Calu3 (cell line): Measurements from ENCODE around the gene APOBEC3C. TPM values are rescaled to one million over a fixed set of nuclear protein-coding genes. Genes with fewer than 3 reads are reported as not detected.

ENCODE experiments used
- BruUV-seq: library from RNA; stranded (reverse); fragments of 400-500 nt; replicated peaks from 2 replicates; lab custom pipeline; 2021; lab: Mats Ljungman, UMichigan
- CTCF ChIA-PET: fragments of 300-600 bp; sonication (Branson Sonifier 250); formaldehyde crosslinking; loops from one replicate; lab custom pipeline; 2022; ENCODE audit warnings: antibody characterized with exemption; lab: Charles Lee
- DNase-seq: peaks from one replicate; pipeline ENCODE4 v3.0.0; 2022
- H3K27ac Mint-ChIP-seq: one replicate; pipeline ENCODE4 v1.8.0; 2022; ENCODE audit warnings: mixed read lengths; ENCODE audit not compliant: unreplicated experiment
- H3K27me3 Mint-ChIP-seq: one replicate; pipeline ENCODE4 v1.8.0; 2022; ENCODE audit warnings: mixed read lengths; ENCODE audit not compliant: unreplicated experiment
- H3K36me3 Mint-ChIP-seq: one replicate; pipeline ENCODE4 v1.8.0; 2022; ENCODE audit warnings: mild to moderate bottlenecking, moderate library complexity, mixed read lengths; ENCODE audit not compliant: insufficient read depth, unreplicated experiment
- H3K4me1 Mint-ChIP-seq: one replicate; pipeline ENCODE4 v1.8.0; 2022; ENCODE audit warnings: mild to moderate bottlenecking, low read depth, mixed read lengths; ENCODE audit not compliant: unreplicated experiment
- H3K4me3 Mint-ChIP-seq: one replicate; pipeline ENCODE4 v1.8.0; 2022; ENCODE audit warnings: mild to moderate bottlenecking, low read depth, moderate library complexity, mixed read lengths; ENCODE audit not compliant: unreplicated experiment
- H3K9me3 Mint-ChIP-seq: one replicate; pipeline ENCODE4 v1.8.0; 2022; ENCODE audit warnings: low read depth, mixed read lengths; ENCODE audit not compliant: unreplicated experiment
- intact Hi-C: fragments of 100-400 bp; cut with micrococcal nuclease; formaldehyde crosslinking; loops from one replicate; pipeline ENCODE4 v1.10.0; 2022; ENCODE audit not compliant: unreplicated experiment
- total RNA-seq: library from RNA; stranded (reverse); gene quantifications from 2 replicates; pipeline ENCODE4 v1.2.3, GENCODE V29; 2022
- TF ChIP-seq, protein P1 (sequence below): fragments of 200-600 bp; IDR thresholded peaks from one replicate; pipeline ENCODE4 v1.8.0; 2022; ENCODE audit warnings: antibody characterized with exemption; ENCODE audit not compliant: unreplicated experiment

Gene APOBEC3C
- total RNA-seq, 1 experiment from 2014 or later, result 22.2 TPM

- Mint-ChIP-seq H3K9me3 (no peaks in the 10 kb centered on the region), H3K27me3 (peaks cover 9% of the 10 kb centered on the region), H3K4me1 (peaks cover 18% of the 10 kb centered on the region), H3K36me3 (no peaks in the 10 kb centered on the region), H3K4me3 (no peak overlapping the region), H3K27ac (no peak overlapping the region)
- no TSS peak for BruUV-seq
- CTCF ChIA-PET, result interaction anchor here (0.6 to 1.1 kb wide), 2 partner anchors 34 to 96 kb away, joined by 3 read pairs; no protein-coding TSS in a partner anchor
- intact Hi-C loops, result no loop called here
- DNase-seq, result no peak
- TF ChIP-seq, protein P1, sequence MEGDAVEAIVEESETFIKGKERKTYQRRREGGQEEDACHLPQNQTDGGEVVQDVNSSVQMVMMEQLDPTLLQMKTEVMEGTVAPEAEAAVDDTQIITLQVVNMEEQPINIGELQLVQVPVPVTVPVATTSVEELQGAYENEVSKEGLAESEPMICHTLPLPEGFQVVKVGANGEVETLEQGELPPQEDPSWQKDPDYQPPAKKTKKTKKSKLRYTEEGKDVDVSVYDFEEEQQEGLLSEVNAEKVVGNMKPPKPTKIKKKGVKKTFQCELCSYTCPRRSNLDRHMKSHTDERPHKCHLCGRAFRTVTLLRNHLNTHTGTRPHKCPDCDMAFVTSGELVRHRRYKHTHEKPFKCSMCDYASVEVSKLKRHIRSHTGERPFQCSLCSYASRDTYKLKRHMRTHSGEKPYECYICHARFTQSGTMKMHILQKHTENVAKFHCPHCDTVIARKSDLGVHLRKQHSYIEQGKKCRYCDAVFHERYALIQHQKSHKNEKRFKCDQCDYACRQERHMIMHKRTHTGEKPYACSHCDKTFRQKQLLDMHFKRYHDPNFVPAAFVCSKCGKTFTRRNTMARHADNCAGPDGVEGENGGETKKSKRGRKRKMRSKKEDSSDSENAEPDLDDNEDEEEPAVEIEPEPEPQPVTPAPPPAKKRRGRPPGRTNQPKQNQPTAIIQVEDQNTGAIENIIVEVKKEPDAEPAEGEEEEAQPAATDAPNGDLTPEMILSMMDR, result no peak
These were observed 47.7 kb upstream of the APOBEC3C start for GRCh38 chr22:38966380-38966702.

GRCh38 chr22:38966942-38967341, 47.1 kb upstream of the APOBEC3C start:
- no peak overlapping the region for H3K27ac Mint-ChIP-seq
- H3K36me3 Mint-ChIP-seq, result no peaks in the 10 kb centered on the region
- DNase-seq, result no peak
- CTCF ChIA-PET, result interaction anchor here (1.1 kb wide), 1 partner anchor 97 kb away, joined by 3 read pairs; no protein-coding TSS in a partner anchor
- no peak overlapping the region for H3K4me3 Mint-ChIP-seq
- H3K4me1 Mint-ChIP-seq, result peaks cover 18% of the 10 kb centered on the region
- intact Hi-C loops, result no loop called here
- no TSS peak for BruUV-seq
- no peaks in the 10 kb centered on the region for H3K9me3 Mint-ChIP-seq
- H3K27me3 Mint-ChIP-seq, result peaks cover 15% of the 10 kb centered on the region
- TF ChIP-seq, protein P1, result no peak

DNA sequence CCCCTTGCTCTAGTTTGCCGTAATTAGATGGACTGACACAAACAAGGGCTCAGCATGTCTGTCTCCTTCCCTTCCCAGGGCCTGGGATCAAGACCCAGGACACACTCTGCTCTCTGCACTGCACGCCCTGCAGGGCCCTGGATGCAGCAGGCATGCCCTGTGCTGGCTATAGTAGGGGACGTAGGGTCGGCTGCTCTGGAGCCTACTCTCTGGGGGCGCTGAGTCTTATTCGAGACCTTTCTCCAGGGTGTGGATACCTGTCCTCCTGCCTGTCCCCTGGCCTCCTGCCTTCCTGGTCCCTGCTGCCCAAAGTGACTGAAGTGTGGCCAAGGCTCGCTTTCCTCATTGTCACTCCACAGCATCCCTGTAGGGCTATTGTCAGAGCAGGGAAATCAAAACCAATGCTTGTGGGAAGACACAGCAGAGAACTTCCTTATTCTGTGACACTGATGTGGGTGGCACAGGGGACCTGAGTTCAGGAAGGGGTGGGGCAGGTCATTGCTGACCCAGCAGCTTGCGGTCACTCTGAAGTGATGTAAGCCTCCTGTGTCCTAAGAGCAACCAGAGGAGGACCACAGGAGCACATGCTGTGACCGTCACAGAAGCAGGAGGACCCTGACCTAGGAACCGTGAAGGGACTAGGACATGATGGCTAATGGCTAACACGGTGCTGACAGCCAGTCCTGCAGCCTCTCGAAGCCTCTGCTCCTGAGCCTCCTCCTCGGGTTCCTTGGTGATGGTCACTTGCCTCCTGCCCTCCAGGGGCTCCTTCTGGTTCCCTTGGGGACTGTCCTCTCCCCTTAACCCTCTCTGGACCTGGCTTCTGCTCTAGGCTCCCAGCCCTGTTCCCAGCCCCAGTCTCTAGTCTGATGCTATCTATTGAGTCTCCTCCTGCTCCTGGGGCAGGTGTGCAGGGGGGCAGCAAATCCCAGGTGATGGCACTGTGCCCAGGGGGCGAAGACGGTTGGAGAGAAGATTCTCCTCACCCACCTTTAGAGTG, 46.3 kb upstream of the APOBEC3C start:
- intact Hi-C loops, result no loop called here
- no peaks in the 10 kb centered on the region for H3K9me3 Mint-ChIP-seq
- no TSS peak for BruUV-seq
- TF ChIP-seq, protein P1, result no peak
- no peak overlapping the region for H3K4me3 Mint-ChIP-seq
- CTCF ChIA-PET, result no interaction called here
- H3K27me3 Mint-ChIP-seq, result peaks cover 18% of the 10 kb centered on the region
- H3K4me1 Mint-ChIP-seq, result peaks cover 18% of the 10 kb centered on the region
- no peak overlapping the region for H3K27ac Mint-ChIP-seq
- no peak for DNase-seq
- no peaks in the 10 kb centered on the region for H3K36me3 Mint-ChIP-seq

DNA sequence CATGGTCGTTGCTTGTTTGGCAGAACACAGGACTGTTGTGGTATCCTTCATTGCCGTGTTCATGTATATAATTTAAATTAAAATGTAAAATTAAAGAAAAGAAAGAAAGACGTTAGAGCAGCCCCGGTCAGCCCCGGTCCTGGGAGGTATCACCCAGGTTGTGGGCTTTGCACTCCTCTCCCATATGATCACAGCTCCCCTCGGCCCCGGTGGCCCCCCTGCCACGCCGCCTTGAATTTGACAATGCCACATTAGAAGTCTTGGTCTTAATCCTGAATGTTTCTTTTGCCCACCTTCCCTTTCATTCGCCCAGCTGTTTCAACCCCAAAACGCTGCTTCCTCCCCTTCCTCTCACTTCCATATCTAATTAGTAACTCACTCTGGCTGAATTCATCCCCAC, 45.3 kb upstream of the APOBEC3C start:
- TF ChIP-seq, protein P1, result no peak
- H3K27me3 Mint-ChIP-seq, result peaks cover 18% of the 10 kb centered on the region
- intact Hi-C loops, result no loop called here
- no peak for DNase-seq
- CTCF ChIA-PET, result no interaction called here
- H3K9me3 Mint-ChIP-seq, result no peaks in the 10 kb centered on the region
- no peak overlapping the region for H3K4me3 Mint-ChIP-seq
- H3K36me3 Mint-ChIP-seq, result no peaks in the 10 kb centered on the region
- H3K4me1 Mint-ChIP-seq, result peaks cover 13% of the 10 kb centered on the region
- H3K27ac Mint-ChIP-seq, result no peak overlapping the region
- BruUV-seq, result no TSS peak
